Effector memory CD4-positive, alpha-beta T cell (primary cell): Measurements from ENCODE around the gene LIMS2.

Source experiments
- DNase-seq, 3 donors: peaks; one replicate each; pipeline ENCODE4 v3.0.0-alpha.2; 2020
- H3K27ac ChIP-seq: 2 replicates; pipeline ENCODE4 v1.7.0; 2013; ENCODE audit warnings: mild to moderate bottlenecking, low read length, moderate library complexity; ENCODE audit not compliant: insufficient read depth, poor library complexity, severe bottlenecking
- H3K27me3 ChIP-seq: replicated peaks from 2 replicates; pipeline ENCODE4 v1.7.0; 2013; ENCODE audit warnings: mild to moderate bottlenecking, low read length; ENCODE audit not compliant: insufficient read depth, control insufficient read depth, poor library complexity, severe bottlenecking
- H3K36me3 ChIP-seq: 2 replicates; pipeline ENCODE4 v1.7.0; 2013; ENCODE audit warnings: mild to moderate bottlenecking, low read length, moderate library complexity; ENCODE audit not compliant: control insufficient read depth, insufficient read depth
- H3K4me1 ChIP-seq: 2 replicates; pipeline ENCODE4 v1.7.0; 2013; ENCODE audit warnings: low read length, mild to moderate bottlenecking; ENCODE audit not compliant: control insufficient read depth, insufficient read depth, poor library complexity, severe bottlenecking
- H3K4me3 ChIP-seq: 2 replicates; pipeline ENCODE4 v1.7.0; 2013; ENCODE audit warnings: low read length, low read depth, mild to moderate bottlenecking; ENCODE audit not compliant: insufficient read depth, poor library complexity, severe bottlenecking
- H3K9me3 ChIP-seq: 2 replicates; pipeline ENCODE4 v1.7.0; 2013; ENCODE audit warnings: mild to moderate bottlenecking, low read length, moderate library complexity; ENCODE audit not compliant: control insufficient read depth

The LIMS2 gene

DNA sequence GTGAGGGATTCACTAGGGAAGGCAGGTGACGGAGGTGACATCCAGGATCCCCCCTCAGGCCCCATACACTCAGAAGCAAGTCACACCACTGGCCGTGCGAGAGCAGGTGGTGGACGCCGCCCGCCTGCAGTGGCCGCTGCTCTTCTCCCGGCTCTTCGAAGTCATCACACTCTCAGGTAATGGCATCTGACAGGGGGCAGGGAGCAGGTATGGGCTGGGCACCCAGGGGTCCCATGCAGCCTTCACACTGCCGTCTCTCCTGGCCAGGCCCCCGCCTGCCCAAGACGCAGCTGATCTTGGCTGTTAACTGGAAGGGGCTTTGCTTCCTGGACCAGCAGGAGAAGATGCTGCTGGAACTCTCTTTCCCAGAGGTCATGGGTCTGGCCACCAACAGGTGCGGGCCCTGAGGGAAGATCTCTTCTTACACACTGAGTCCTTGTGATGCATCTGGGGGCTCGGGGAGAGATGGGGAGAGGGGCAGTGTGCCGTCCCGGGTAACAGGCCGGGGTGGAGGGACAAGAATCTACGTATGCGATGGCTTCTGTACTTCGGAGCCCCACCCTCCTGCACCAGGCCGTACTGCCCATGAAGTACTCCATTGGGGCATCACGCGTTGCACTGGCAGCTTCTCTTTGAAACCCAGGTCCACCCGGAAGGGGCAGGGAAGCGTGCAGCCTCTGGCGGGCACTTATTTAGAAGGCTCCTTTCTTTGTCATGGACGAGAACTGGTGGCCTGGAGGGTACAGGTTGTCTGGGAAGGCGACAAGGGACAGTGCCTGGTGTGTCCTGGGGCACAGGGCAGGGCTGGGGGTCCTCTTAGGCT lies 48.2 kb downstream of the LIMS2 start:
- no peaks in the 10 kb centered on the region for H3K27me3 ChIP-seq
- H3K9me3 ChIP-seq: no peaks in the 10 kb centered on the region
- H3K4me3 ChIP-seq: no peak overlapping the region
- no peaks in the 10 kb centered on the region for H3K4me1 ChIP-seq
- DNase-seq: no peak
- no peaks in the 10 kb centered on the region for H3K36me3 ChIP-seq
- no peak overlapping the region for H3K27ac ChIP-seq

DNA sequence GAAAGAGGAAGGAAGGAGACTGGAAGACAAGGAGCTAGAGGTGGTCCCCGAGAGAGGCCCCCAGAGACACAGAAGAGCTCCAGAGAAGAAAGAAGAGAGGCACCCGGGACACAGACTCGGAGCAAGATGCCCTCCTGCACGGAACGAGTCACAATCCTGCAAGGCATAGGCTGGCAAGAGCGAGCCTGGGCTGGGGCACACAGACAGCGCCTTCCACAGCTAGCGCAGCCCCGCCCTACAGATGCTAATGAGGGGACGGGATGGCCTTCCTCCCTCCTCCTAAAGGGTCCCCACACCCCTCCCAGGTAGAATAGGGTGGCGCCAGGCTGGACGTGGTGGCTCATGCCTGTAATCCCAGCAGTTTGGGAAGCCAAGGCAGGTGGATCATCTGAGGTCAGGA lies 49.2 kb downstream of the LIMS2 start:
- no peak for DNase-seq
- Histone ChIP-seq H3K4me1 (no peaks in the 10 kb centered on the region), H3K27me3 (no peaks in the 10 kb centered on the region)

DNA sequence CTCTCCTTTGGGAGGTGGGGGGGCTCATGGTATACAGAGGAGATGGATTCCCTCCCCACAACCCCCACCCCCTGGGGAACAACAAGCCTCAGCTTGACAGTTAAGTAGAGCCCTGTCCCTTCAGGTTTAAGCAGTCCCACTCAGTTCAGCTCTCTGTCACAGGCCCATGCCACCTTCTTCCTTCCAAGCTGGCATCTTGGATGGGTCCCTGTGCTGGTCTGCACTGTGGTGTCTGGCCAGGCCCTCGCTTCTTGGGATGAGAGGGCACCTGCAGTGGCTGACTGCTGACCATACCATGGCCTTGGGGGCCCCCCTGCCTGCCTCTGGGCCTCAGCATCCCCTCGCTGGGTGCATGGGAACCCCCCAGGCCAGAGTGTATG lies 49.8 kb downstream of the LIMS2 start:
- Histone ChIP-seq H3K9me3 (no peaks in the 10 kb centered on the region), H3K27ac (no peak overlapping the region), H3K27me3 (no peaks in the 10 kb centered on the region), H3K4me3 (no peak overlapping the region), H3K36me3 (no peaks in the 10 kb centered on the region), H3K4me1 (no peaks in the 10 kb centered on the region)
- DNase-seq: no peak

More for the DNA sequence above, 49.2 kb downstream of the LIMS2 start:
- Histone ChIP-seq H3K9me3 (no peaks in the 10 kb centered on the region), H3K4me3 (no peak overlapping the region), H3K36me3 (no peaks in the 10 kb centered on the region), H3K27ac (no peak overlapping the region)

DNA sequence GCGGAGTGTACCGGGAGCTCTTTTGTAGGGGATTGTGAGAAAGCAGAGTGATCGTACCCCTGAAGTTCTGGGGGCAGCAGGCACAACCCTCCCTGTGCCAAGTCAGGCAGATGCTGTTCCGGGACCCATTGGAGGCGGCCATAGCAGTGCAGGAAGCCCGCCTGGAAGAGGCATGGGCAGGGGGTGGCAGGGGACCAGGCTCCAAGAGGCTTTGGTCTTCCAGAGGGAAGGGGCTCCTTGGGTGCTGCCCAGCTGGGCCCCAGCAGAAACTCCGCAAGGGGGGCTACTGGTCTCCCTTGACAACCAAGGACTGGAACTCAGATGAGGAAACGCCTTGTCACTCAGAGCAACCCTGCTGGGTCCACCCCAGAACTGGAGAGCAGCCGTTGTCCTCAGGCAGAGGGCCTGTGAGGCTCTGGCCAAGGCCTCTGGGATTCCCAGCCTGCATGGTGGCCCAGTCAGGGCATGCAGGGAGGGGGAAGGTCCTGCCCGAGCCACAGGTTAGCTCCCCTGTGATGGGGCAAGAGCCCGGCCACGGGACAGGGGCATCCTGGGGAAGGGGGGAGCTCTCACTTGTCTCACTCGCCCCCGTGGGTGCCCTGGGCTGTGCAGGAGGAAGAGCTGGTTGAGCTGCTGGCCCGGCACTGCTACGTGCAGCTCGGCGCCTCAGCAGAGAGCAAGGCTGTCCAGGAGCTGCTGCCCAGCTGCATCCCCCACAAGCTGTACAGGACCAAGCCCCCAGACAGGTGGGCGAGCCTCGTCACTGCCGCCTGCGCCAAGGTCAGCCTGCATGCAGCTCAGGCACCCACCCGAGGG lies 50.4 kb downstream of the LIMS2 start:
- DNase-seq: no peak
- no peaks in the 10 kb centered on the region for H3K36me3 ChIP-seq
- no peaks in the 10 kb centered on the region for H3K9me3 ChIP-seq
- H3K27ac ChIP-seq: no peak overlapping the region
- H3K4me3 ChIP-seq: no peak overlapping the region
- H3K27me3 ChIP-seq: no peaks in the 10 kb centered on the region
- H3K4me1 ChIP-seq: no peaks in the 10 kb centered on the region

DNA sequence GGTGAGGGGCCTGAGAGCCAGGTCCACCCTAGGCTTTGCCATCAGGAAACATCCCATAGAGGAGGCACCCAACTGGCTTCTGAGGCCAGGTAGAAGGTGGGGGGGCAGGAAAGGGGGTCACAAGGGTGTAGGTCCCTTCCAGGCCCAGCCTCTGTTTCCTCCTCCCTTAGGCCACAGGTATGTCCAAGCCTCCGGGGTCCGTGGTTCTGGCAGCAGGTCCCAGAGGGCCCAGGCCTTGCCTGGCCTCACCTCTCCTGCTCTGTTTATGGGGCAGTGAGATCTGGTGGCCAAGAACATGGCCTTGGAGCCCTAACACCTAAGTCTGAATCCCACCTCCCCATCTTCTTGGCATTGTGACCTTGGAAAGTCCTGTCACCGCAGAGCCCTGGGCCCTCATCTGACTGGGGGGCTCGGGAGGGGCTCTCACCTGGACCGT lies 51.0 kb downstream of the LIMS2 start:
- Histone ChIP-seq H3K4me3 (no peak overlapping the region), H3K27ac (no peak overlapping the region), H3K9me3 (no peaks in the 10 kb centered on the region), H3K4me1 (no peaks in the 10 kb centered on the region), H3K27me3 (no peaks in the 10 kb centered on the region), H3K36me3 (no peaks in the 10 kb centered on the region)
- DNase-seq: no peak

DNA sequence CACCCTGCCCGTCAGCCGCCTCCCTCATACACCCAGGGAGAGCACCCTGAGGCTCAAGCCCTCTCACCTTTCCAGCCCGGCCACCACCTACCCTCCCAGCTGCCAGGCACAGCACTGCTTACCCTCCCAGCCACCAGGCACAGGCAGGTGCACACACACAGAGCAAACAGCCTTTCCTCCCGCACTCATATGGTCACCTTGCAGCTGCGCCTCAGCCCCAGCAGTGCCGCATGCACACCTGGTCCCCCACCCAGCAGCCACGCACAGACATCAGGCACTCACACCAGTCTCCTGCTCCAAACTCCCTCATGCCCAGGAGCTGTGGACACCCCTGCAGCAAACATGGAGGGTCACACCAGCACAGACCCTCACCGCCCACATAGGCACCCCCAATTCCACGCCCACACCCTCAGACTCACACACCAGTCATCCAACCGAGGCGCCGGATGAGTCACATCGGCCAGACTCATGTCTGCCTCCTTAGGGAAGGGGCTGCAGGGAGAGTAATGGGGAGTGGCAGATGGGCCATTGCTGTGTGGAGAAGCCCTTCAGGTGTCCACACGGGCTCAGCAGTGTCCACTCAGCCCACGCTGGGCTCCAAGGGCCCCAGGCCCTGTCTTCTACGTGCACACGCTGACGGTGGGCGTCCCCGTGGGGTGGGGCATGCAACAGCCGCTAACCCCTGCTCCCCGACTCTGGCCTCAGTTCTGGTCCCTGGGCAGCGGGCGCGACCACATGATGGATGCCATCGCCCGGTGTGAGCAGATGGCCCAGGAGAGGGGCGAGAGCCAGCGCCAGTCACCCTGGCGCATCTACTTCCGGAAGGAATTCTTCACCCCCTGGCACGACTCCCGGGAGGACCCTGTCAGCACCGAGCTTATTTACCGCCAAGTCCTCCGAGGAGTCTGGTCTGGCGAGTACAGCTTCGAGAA lies 51.7 kb downstream of the LIMS2 start:
- no peak overlapping the region for H3K27ac ChIP-seq
- H3K4me1 ChIP-seq: no peaks in the 10 kb centered on the region
- no peak overlapping the region for H3K4me3 ChIP-seq
- no peaks in the 10 kb centered on the region for H3K36me3 ChIP-seq
- no peaks in the 10 kb centered on the region for H3K27me3 ChIP-seq
- DNase-seq: no peak
- H3K9me3 ChIP-seq: no peaks in the 10 kb centered on the region

DNA sequence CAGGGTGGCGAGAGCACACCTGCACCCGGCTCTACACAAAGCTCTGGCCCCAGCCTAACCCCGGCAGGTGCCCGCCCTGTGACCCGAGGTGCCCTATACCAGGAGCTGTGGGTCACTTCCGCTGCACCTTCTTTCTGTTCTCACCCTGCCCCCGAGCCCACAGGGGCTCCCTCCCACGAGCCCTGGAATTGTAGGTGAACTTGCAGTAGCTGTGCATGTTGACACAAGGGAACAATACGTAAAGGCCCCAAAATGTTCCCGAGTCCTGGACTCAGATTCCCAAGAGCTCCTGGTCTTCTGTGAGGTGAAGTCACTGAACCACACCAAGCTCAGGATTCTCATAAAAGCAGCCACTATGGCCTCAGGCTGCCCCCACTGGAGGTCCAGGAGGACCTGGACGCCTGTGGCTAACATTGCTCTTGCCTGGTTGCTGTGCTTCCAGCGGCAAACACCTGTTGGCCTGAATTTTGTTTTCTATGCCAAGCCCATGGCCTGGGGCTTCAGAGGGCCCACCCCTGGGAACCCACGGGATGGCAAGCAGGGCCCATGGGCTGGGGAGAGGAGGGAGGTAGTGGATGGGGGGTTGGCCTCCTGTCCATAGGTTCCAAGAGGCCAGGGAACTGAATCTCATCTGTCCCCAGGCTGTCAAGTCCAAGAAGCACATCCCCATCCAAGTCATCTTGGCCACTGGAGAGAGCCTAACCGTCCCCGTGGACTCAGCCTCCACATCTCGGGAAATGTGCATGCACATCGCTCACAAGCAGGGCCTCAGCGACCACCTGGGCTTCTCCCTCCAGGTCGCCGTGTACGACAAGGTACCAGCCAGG lies 52.6 kb downstream of the LIMS2 start:
- Histone ChIP-seq H3K4me3 (no peak overlapping the region), H3K9me3 (no peaks in the 10 kb centered on the region), H3K4me1 (no peaks in the 10 kb centered on the region), H3K27me3 (no peaks in the 10 kb centered on the region), H3K27ac (no peak overlapping the region), H3K36me3 (no peaks in the 10 kb centered on the region)
- DNase-seq: no peak

DNA sequence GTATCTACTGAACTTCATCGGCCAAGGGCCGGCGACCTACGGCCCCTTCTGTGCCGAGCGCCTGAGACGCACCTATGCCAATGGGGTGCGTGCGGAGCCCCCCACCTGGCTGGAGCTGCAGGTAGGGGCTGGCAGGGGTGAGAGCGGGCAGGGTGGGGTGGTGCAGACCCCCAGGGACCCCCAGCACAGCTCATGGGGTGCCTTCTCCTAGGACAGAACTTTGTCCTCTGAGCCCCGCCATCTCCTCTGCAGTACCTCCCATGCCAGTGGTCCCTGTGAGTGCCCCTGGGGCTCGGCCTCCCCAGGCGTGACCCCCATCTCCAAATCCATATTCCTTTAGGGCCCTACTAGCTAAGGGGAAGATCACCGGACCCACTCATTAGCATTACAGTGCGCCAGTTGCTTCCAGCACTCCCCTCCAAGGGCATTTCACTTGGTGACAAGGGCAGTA lies 53.3 kb downstream of the LIMS2 start:
- Histone ChIP-seq H3K27me3 (no peaks in the 10 kb centered on the region), H3K9me3 (no peaks in the 10 kb centered on the region), H3K36me3 (no peaks in the 10 kb centered on the region), H3K4me3 (no peak overlapping the region), H3K4me1 (no peaks in the 10 kb centered on the region), H3K27ac (no peak overlapping the region)
- DNase-seq: no peak

DNA sequence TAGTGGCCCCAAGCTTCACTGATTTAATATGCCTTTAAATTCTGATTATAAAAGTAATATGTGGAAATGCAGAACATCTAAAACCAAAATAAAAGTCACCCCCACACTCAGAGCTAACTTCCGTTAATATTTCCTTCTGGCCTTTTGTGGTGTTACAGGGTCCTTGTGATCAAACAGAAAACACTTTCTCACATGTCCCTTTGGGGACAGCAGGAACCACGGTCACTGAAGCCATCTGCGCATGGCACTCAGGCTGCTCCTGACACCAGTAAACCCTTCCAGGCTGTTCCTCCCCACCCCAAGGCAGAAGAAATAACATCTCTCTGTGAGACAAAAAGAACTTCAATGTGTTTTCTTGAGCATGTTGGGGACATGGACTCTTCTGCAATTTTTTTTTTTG lies 54.5 kb downstream of the LIMS2 start:
- Histone ChIP-seq H3K27me3 (no peaks in the 10 kb centered on the region), H3K4me1 (no peaks in the 10 kb centered on the region), H3K36me3 (no peaks in the 10 kb centered on the region), H3K4me3 (no peak overlapping the region), H3K27ac (no peak overlapping the region), H3K9me3 (no peaks in the 10 kb centered on the region)
- no peak for DNase-seq
